Measurements from ENCODE around the gene CDH20. TPM values are rescaled to one million over a fixed set of nuclear protein-coding genes. Genes with fewer than 3 reads are reported as not detected.

CDH20 gene
- total RNA-seq, 1 donor = not detected

- no peak for TF ChIP-seq CTCF (IDR thresholded peaks at IDR 0.05; ENCODE audit: extremely low read depth, low read depth, low read length)
- H3K36me3 ChIP-seq (ENCODE audit: insufficient read depth, low read length) = no peaks in the 10 kb centered on the region
- no peaks in the 10 kb centered on the region for H3K27me3 ChIP-seq (ENCODE audit: insufficient read depth, low read length)
- H3K4me2 ChIP-seq (ENCODE audit: insufficient read depth, low read length) = no peak overlapping the region
- no peaks in the 10 kb centered on the region for H3K9me3 ChIP-seq (ENCODE audit: low read depth, low read length)
- H3K4me3 ChIP-seq (ENCODE audit: insufficient read depth, low read length) = no peak overlapping the region
- H4K20me1 ChIP-seq (ENCODE audit: insufficient read depth, low read length) = no peaks in the 10 kb centered on the region
- H3K79me2 ChIP-seq (ENCODE audit: insufficient read depth, low read length) = no peaks in the 10 kb centered on the region
- no peak for DNase-seq (ENCODE audit: insufficient read length, low spot score, missing footprints)
- H2AFZ ChIP-seq (ENCODE audit: low read length) = no peak overlapping the region
- no peak overlapping the region for H3K27ac ChIP-seq (ENCODE audit: low read depth, low read length)
- H3K4me1 ChIP-seq (ENCODE audit: insufficient read depth, low read length) = no peaks in the 10 kb centered on the region
Observed at GRCh38 chr18:61352611-61353010, 19.4 kb downstream of the CDH20 start.

GRCh38 chr18:61360404-61361383 lies 27.5 kb downstream of the CDH20 start:
- Histone ChIP-seq H2AFZ (ENCODE audit: low read length) (no peak overlapping the region), H4K20me1 (ENCODE audit: insufficient read depth, low read length) (no peaks in the 10 kb centered on the region), H3K27ac (ENCODE audit: low read depth, low read length) (no peak overlapping the region), H3K27me3 (ENCODE audit: insufficient read depth, low read length) (no peaks in the 10 kb centered on the region), H3K79me2 (ENCODE audit: insufficient read depth, low read length) (no peaks in the 10 kb centered on the region), H3K9me3 (ENCODE audit: low read depth, low read length) (no peaks in the 10 kb centered on the region), H3K4me2 (ENCODE audit: insufficient read depth, low read length) (no peak overlapping the region), H3K4me3 (ENCODE audit: insufficient read depth, low read length) (no peak overlapping the region), H3K36me3 (ENCODE audit: insufficient read depth, low read length) (no peaks in the 10 kb centered on the region), H3K4me1 (ENCODE audit: insufficient read depth, low read length) (no peaks in the 10 kb centered on the region)
- DNase-seq (ENCODE audit: insufficient read length, low spot score, missing footprints) = no peak
- TF ChIP-seq CTCF (IDR thresholded peaks at IDR 0.05; ENCODE audit: extremely low read depth, low read depth, low read length) = no peak

- Histone ChIP-seq H3K4me2 (ENCODE audit: insufficient read depth, low read length) (no peak overlapping the region), H3K4me1 (ENCODE audit: insufficient read depth, low read length) (no peaks in the 10 kb centered on the region), H3K36me3 (ENCODE audit: insufficient read depth, low read length) (no peaks in the 10 kb centered on the region), H3K27me3 (ENCODE audit: insufficient read depth, low read length) (peaks cover 5% of the 10 kb centered on the region), H3K79me2 (ENCODE audit: insufficient read depth, low read length) (no peaks in the 10 kb centered on the region), H3K4me3 (ENCODE audit: insufficient read depth, low read length) (no peak overlapping the region), H3K27ac (ENCODE audit: low read depth, low read length) (no peak overlapping the region), H4K20me1 (ENCODE audit: insufficient read depth, low read length) (no peaks in the 10 kb centered on the region), H2AFZ (ENCODE audit: low read length) (no peak overlapping the region), H3K9me3 (ENCODE audit: low read depth, low read length) (no peaks in the 10 kb centered on the region)
- TF ChIP-seq CTCF (IDR thresholded peaks at IDR 0.05; ENCODE audit: extremely low read depth, low read depth, low read length) = no peak
- no peak for DNase-seq (ENCODE audit: insufficient read length, low spot score, missing footprints)
Observed at GRCh38 chr18:61362511-61362910, 29.3 kb downstream of the CDH20 start.

GRCh38 chr18:61364953-61365352 lies 31.7 kb downstream of the CDH20 start:
- TF ChIP-seq CTCF (IDR thresholded peaks at IDR 0.05; ENCODE audit: extremely low read depth, low read depth, low read length) = no peak
- no peak overlapping the region for H3K4me3 ChIP-seq (ENCODE audit: insufficient read depth, low read length)
- no peak overlapping the region for H2AFZ ChIP-seq (ENCODE audit: low read length)
- H3K9me3 ChIP-seq (ENCODE audit: low read depth, low read length) = no peaks in the 10 kb centered on the region
- no peak overlapping the region for H3K27ac ChIP-seq (ENCODE audit: low read depth, low read length)
- H3K36me3 ChIP-seq (ENCODE audit: insufficient read depth, low read length) = no peaks in the 10 kb centered on the region
- H4K20me1 ChIP-seq (ENCODE audit: insufficient read depth, low read length) = no peaks in the 10 kb centered on the region
- H3K79me2 ChIP-seq (ENCODE audit: insufficient read depth, low read length) = no peaks in the 10 kb centered on the region
- peaks cover 5% of the 10 kb centered on the region for H3K27me3 ChIP-seq (ENCODE audit: insufficient read depth, low read length)
- H3K4me1 ChIP-seq (ENCODE audit: insufficient read depth, low read length) = no peaks in the 10 kb centered on the region
- no peak overlapping the region for H3K4me2 ChIP-seq (ENCODE audit: insufficient read depth, low read length)
- DNase-seq (ENCODE audit: insufficient read length, low spot score, missing footprints) = no peak

All from osteoblast (primary cell).